T1000 (cell line): ENCODE results near the gene MRTFA.
A peak's percentile ranks its signal among the peaks of the same experiment; 100 is the strongest.
"Not testable (repeated sequence)": the region's sequence is repeated elsewhere in the genome, so short reads cannot be mapped to it uniquely, and the experiment has no call there.

ENCODE experiments used
- DNase-seq: peaks from one replicate; lab custom pipeline; 2025; ENCODE audit warnings: mixed read lengths; lab: John Stamatoyannopoulos, UW

The MRTFA gene

GRCh38 chr22:40595497-40596234 lies 40.9 kb downstream of the MRTFA start:
- no peak for DNase-seq

DNA sequence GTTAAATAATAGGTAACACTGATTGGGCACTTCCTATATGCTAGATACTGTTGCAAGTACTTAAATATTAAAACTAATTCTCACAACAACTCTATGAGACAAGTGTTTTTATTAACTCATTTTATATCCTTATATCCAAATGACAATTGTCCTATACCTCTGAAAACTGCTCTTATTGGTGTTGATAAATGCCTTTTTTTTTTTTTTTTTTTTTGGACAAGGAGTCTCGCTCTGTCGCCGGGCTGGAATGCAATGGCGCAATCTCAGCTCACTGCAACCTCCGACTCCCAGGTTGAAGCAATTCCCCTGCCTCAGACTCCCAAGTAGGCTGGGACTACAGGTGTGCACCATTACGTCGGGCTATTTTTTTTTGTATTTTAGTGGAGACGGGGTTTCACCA lies 41.6 kb downstream of the MRTFA start:
- no peak for DNase-seq

DNA sequence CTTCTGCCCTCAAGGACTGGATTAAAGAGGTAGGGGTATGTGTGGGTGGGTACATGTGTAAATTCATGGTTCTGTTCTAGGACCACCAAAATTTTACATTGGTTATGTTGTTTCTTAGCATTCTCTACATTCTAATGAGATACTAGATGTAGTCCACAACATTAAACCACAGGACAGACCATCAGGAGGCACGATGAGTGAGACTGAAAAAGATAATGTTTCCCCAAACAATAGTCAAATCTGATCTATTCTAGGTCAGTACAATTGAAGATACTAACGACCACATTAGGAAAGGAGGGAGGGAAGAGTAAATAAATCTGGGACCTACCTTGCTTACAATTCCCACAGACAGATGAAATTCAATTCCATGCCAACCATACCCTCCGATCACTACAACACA lies 42.2 kb downstream of the MRTFA start:
- DNase-seq, result no peak

DNA sequence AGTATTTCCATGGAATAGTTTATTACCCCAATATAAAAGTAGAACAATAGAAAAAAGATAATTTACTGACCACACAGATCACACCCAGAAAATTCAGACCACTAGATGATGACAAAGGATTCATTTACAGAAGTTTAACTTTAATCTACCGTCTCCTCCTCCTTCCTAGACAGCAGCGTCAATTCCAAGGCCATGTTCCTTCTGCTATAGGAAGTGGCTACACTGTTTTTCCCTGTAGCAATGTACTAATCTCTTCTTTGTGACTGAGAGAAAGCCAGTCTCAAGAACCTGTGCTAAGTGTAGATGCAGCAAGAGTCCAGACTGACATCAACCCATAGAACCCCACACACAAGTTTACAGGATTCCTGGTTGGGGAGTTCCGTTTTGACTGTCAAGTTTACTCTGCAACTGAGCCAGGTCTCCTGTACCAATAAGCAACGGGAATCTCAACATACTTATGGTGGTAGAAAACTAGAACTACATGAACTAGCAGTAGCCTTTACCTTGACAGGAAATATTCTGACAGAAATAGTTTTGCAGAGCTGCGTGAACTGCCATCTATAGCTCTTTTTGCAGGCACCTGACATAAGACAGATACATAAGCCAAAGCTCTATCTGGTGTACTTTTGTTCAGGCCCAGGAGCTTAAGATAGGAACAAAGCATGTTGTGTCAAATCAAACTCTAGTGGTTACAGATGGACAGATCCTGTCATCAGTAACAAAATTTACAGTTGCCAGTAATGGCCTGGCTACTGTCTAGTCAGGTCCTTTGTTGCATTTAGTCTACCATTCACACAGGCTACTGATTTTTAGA lies 42.9 kb downstream of the MRTFA start:
- no peak for DNase-seq

DNA sequence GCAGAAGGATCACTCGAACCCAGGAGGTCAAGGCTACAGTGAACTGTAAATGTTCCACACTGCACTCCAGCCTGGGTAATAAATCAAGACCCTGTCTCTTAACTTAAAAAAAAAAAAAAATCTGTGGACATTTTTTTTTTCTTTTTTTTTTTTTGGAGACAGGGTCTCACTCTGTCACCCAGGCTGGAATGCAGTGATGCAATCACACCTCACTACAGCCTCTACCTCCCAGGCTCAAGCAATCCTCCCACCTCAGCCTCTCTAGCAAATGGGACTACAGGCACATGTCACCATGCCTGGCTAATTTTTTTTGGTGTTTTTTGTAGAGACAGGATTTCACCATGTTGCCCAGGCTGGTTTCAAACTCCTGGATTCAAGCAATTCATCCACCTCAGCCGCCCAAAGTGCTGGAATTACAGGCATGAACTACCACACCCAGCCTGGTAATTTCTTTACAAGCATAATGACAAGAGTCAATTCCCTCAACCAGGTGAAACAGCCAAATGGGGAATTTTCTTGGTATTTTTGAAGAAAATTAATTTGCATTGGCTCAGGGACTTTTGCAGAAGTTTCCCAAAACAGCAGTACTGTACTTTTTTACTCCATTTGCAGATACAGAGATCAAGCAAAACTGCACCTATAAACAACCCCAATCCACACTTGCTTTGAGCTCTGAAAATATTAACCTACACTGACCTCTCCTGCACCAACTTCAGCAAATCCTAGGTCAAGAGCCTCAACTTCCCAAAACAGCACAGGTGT lies 44.0 kb downstream of the MRTFA start:
- DNase-seq, result no peak

- DNase-seq, result peak; percentile 47
Observed at GRCh38 chr22:40588726-40589125, 47.8 kb downstream of the MRTFA start.

DNA sequence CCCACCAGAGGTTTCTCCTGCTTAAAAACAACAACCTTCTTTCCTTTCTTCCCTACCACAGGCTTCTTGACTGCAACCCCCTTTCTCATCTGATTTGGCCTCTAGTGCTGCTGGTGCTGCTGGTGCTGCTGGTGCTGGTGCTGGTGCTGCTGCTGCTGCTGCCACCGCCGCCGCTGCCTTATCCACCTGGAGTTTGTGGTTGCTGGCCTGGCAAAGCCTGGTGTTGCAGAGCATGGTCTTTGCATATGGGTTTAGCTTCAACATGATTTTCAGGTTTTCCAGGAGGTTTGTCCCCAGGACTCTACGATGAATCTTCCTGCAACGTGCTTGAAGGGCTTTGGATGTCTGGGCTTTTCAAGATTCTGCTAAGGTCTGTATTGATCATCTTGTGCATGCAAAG lies 49.7 kb downstream of the MRTFA start:
- no peak for DNase-seq

DNA sequence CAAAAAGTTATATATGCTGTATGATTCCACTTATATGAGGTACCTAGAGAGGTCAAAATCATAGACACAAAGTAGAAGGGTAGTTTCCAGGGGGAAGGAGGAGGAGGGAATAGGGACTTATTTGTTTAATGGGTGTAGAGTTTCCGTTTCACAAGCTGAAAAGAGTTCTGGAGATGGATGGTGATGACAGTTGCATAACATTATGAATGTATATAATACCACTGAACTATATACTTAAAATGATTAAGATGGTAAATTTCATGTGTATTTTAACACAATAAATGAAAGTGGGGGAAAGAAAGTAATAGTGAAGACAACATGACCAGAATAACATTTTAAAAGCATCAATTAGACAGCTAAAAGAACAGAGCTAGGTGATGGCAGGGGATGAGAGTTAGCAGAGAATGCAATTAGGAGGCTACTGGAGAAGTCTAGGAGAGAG lies 51.2 kb downstream of the MRTFA start:
- DNase-seq, result no peak

DNA sequence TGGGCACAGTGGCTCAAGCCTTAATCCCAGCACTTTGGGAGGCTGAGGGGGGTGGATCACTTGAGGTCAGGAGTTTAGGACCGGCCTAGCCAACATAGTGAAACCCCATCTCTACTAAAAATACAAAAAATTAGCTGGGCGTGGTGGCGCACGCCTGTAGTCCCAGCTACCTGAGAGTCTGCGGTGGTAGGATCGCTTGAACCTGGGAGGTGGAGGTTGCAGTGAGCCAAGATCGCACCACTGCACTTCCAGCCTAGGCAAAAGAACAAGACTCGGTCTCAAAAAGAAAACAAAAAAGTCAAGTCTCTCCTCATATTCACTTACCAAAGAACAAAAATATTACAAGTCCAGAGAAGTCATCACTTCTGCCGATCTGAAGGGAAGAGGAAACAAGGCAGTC lies 51.8 kb downstream of the MRTFA start:
- not testable (repeated sequence) for DNase-seq

DNA sequence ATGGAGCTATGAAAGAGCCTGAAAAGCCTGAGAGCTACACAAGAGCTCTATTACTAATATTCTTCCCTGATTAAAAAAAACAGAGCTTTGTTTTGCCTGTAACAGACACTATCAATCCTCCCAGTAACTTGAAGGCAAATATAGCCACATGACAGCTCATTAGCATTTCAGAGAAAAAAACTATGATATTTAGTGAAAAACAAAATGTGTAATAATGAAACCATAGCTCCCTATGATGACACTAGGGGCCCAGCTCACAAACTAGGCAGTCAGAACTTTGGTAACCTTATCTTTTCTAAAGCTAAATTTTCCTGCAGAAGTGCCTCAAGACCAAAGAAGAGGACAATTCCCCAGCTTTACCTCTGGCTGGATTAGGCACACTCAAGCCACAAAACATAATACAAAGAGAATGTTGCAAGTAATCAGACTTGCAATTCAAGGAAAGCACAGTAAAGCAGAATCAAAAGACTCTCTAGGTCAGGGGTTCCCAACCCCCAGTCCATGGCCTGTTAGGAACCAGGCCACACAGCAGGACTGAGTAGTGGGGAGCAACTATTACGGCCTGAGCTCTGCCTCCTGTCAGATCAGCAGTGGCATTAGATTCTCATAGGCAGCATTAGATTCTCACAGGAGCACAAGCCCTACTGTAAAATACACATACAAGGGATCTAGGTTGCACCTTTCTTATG lies 53.3 kb downstream of the MRTFA start:
- DNase-seq, result no peak

DNA sequence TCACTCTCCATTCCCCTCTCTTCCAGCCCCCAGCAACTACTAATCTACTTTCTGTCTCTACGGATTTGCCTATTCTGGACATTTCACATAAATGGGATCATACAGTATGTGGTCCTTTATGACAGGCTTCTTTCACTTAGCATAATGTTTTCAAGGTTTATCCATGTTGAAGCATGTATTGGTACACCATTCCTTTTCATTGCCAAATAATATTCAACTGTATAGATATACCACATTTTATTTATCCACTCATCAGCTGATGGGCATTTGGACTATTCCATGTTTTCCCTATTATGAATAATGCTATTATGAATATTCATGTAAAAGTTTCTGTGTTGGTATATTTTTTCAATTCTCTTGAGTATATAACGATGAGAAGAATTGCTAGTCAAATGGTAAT lies 54.5 kb downstream of the MRTFA start:
- no peak for DNase-seq

- DNase-seq, result no peak
Observed at GRCh38 chr22:40580631-40581030, 55.9 kb downstream of the MRTFA start.

- no peak for DNase-seq
Observed at GRCh38 chr22:40578171-40578570, 58.3 kb downstream of the MRTFA start.

GRCh38 chr22:40572976-40573375 lies 63.5 kb downstream of the MRTFA start:
- no peak for DNase-seq

DNA sequence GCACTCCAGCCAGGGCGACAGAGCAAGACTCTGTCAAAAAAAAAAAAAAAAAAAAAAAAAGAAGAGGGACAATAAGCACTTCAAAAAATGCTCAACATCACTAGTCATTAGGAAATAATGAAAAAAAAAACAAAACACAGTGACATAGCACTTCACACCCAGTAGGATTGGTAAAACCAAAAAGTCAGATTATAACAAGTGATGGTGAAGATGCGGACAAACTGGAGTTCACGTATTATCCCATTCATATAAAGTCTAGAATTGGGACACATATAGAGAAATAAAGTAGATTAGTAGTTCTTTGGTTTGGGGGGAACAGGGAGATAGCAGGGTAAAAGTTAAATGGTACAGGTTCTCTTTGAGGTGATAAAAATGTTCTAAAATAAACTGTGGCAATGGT lies 64.6 kb downstream of the MRTFA start:
- no peak for DNase-seq

- no peak for DNase-seq
Observed at GRCh38 chr22:40567626-40568328, 68.7 kb downstream of the MRTFA start.

DNA sequence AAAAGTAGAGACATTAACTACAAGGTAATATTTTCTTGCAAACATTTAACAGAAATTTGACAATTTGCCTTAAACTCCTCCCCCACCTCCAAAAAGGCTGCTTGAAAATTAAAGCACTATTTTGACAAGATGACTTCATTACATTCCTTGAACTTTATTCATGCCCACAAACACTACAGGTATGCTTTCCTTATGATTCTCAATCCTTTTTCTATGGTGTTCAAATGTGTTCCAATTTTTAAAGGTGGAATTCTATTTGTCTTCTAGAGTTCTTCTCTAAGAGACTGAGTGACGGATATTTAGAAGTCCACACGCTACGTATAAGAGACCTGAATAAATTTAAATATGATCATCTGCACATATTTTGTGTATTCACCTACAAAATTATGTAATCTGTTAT lies 69.4 kb downstream of the MRTFA start:
- no peak for DNase-seq

GRCh38 chr22:40560994-40561515 lies 75.5 kb downstream of the MRTFA start:
- DNase-seq, result no peak

GRCh38 chr22:40560551-40560950 lies 76.0 kb downstream of the MRTFA start:
- no peak for DNase-seq

GRCh38 chr22:40557972-40558371 lies 78.5 kb downstream of the MRTFA start:
- DNase-seq, result no peak

DNA sequence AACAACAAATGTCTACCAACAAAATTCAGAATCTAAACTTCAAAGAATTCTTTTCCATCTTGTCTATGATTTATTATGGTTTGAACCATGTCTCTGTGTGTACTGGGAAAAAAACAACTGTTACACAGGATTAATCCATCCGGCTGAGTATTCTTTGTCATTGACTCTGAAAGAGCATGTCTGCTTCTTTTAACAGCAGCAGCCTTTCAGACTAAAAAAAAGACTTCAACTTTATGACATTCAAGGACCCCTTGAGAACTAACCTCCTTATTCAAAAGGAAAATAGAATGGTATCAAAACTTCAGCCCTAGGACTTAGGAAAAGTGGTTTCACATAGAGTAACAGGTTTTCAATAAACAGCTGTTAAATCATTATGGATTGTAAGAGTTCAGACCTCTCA lies 79.9 kb downstream of the MRTFA start:
- DNase-seq, result no peak
